HCEC 1CT (cell line): ENCODE measurements around the gene TBC1D24.
"Not testable (repeated sequence)": the region's sequence is repeated elsewhere in the genome, so short reads cannot be mapped to it uniquely, and the experiment has no call there.

Experiments used
- DNase-seq: peaks from one replicate; pipeline ENCODE4 v3.0.0-alpha.2; 2017

Gene TBC1D24

DNA sequence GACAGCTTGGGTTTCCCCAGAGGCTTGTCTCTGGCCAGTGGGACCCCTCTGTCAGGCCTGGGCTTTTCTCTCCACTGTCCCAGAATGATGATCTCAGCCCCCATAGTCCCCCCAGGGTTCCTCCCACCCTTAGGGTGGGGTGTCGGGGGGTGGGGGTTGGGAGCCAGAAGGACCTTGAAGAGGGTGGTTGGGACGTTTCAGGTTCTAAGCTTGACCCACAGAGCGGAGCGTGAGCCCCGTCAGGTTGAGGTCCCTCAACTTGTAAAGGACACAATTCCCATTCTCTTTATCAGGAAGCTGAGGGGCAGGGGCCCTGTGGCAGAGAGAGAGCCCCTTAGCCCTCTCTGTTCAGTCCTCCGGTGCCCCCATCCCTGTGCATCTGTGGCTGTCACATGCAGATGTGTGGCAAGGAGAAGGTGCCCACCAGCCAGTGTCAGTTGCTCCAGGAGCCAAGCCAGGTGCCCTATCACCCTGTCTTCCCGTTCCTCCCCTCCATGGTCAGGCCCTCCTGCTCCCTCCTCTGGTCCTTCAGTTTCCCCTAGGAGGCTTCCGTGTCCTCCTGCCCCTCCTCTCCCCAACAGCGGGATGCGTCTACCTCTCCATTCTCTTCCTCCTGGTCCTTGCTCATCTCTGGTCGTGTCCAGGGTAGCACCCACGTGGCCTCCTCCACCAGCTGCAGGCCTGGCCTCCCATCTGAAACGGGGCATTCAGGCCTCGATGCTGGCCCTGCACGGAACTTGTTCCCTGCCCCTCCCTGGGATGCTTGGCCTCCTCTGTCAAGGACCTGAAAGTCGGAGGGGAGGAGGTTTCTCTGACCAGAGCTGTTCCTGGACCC lies 5.3 kb upstream of the TBC1D24 start:
- DNase-seq, result no peak

DNA sequence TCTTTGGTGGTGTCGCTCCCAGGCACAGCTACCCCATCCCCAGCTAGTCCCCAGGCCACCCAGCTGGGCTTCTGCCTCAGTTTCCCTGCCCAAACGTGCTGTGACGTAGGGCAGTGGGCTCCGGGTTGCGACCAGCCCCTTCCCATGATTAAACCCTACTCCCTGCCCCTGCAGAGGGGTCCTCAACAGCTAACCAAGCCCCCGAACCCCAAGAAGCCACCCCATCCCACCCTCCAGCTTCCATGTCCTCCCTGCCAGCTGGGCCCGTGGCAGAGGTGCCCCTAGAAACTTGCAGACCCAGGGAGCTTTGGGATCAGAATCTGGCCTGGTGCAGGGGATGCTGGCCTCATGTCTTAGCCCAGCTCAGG lies 4.7 kb upstream of the TBC1D24 start:
- DNase-seq, result no peak

DNA sequence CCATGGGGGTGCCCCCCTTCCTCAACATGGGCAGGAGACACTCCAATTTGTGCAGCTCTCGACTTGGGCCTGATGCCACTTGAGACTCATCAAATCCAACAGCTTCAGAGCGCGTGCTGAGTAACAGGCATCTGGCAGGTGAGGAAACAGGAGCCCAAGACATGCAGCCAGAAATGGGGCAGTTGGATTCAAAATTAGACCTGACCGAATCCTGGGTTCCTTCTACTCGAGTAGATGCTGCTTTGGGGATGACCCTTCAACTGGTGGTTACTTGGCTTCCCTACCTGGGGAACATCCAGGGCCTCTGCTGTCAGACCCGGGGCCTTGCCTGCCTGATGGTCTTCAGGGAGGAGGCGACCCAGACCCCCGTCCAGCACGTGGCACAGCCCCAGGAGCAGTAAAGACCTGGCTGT lies 4.3 kb upstream of the TBC1D24 start:
- DNase-seq, result no peak

DNA sequence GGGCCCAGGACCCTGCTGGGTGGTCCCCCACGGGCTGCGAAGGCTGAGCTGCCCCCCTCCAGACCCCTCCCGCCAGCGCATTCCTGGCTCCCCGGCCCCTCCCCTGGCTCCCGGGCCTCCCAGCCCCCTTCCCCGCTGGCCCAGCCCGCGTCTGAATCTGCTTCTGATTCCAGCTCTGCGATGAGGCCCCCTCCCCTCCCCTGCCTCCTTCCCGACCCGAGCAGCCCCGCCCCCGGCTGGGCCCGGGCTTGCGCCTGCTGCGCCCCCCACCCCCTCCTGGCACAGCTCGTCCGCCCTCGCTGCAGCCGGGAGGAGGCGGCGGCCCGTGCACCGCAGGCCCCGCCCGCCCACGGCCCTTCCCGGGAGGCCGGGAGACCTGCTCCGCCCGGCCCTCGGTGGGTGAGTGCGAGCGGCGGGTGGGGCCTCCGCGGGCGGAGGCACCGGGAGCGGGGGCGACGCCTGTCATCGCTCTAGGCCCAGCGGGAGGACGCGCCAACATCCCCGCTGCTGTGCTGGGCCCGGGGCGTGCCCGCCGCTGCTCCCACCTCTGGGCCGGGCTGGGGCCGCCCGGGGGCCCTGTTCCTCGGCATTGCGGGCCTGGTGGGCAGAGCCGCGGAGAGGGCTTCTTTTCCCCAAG lies 3.8 kb upstream of the TBC1D24 start, which contains the start of gene NTN3:
Gene NTN3 (plus strand): TSS at position 282 of the 637 bp plus-strand sequence. CDS start 405 bp downstream, outside the sequence.
- no peak for DNase-seq

DNA sequence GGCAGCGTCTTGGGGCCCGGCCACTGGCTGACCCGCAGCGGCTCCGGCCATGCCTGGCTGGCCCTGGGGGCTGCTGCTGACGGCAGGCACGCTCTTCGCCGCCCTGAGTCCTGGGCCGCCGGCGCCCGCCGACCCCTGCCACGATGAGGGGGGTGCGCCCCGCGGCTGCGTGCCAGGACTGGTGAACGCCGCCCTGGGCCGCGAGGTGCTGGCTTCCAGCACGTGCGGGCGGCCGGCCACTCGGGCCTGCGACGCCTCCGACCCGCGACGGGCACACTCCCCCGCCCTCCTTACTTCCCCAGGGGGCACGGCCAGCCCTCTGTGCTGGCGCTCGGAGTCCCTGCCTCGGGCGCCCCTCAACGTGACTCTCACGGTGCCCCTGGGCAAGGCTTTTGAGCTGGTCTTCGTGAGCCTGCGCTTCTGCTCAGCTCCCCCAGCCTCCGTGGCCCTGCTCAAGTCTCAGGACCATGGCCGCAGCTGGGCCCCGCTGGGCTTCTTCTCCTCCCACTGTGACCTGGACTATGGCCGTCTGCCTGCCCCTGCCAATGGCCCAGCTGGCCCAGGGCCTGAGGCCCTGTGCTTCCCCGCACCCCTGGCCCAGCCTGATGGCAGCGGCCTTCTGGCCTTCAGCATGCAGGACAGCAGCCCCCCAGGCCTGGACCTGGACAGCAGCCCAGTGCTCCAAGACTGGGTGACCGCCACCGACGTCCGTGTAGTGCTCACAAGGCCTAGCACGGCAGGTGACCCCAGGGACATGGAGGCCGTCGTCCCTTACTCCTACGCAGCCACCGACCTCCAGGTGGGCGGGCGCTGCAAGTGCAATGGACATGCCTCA lies 3.1 kb upstream of the TBC1D24 start:
- no peak for DNase-seq

DNA sequence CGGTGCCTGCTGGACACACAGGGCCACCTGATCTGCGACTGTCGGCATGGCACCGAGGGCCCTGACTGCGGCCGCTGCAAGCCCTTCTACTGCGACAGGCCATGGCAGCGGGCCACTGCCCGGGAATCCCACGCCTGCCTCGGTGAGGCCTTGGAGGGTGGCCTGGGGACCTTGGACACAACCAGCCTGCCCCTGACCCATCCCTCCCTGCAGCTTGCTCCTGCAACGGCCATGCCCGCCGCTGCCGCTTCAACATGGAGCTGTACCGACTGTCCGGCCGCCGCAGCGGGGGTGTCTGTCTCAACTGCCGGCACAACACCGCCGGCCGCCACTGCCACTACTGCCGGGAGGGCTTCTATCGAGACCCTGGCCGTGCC lies 2.5 kb upstream of the TBC1D24 start:
- DNase-seq, result no peak

DNA sequence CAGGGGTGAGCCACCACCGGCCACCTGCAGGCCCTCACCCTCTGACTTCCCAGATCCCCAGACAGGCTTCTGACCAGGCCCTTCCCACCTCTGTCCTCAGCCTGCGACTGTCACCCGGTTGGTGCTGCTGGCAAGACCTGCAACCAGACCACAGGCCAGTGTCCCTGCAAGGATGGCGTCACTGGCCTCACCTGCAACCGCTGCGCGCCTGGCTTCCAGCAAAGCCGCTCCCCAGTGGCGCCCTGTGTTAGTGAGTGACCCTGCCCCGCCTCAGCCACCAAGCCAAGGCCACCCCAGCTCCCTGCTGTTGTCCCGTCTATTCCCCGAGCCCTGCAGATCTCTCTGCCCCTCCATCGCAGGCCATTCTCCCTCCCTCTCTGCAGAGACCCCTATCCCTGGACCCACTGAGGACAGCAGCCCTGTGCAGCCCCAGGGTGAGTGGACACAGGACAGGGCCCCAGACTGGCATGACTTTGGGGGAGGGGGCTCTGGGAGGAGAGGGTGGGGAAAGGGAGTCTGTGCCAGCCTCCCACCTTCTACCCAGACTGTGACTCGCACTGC lies 2.0 kb upstream of the TBC1D24 start:
- no peak for DNase-seq

DNA sequence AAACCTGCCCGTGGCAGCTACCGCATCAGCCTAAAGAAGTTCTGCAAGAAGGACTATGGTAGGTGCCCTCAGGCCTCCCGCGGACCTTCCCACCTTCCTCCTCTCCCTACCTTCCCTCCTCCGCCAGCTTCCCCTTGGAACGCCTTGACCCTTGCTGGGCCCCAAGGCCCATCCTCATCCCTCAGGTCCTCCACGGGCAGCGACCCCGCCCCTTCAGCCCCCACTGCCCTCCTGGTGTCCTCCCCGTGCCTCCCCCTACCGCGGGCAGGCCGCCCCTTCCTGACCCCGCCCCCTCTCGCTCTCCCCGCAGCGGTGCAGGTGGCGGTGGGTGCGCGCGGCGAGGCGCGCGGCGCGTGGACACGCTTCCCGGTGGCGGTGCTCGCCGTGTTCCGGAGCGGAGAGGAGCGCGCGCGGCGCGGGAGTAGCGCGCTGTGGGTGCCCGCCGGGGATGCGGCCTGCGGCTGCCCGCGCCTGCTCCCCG lies 1.4 kb upstream of the TBC1D24 start:
- DNase-seq, result no peak

DNA sequence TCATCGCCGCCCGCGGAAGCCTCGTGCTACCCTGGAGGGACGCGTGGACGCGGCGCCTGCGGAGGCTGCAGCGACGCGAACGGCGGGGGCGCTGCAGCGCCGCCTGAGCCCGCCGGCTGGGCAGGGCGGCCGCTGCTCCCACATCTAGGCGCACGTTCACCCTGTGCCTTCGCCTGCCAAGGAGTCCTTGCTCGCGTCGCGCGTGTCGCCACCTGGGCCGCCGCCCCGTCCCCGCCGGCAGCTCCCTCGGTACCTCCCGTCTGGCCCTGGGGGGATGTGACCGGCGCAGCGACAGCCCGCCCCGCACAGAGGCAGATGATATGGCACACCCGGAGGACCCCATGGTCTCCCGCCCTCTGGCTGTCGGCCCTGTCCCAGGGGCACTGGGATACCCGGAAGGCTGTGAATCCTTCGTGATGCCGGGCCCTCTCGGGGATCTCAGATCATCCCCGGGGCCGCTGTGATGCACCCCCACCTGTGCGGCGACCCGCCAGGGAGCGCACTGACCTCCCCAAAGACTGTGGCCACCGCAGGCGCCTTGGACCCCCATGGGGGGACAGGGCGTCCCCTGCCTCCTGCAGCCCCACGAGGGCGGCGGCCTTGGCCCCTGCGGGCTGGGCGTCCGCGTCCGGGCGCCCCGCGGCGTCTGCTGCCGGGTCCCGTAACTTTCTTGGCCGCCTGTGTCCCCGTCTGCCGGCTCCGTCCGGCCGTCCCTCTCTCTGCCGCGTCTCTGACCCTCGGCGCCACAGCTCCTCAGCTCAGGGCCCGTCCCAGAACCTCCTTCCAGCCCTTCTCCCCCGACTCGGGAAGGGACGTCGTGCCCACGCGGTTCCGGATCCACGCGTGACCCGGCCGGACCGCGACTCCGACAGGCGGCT lies 689 bp upstream of the TBC1D24 start:
- peak; percentile 53 for DNase-seq

DNA sequence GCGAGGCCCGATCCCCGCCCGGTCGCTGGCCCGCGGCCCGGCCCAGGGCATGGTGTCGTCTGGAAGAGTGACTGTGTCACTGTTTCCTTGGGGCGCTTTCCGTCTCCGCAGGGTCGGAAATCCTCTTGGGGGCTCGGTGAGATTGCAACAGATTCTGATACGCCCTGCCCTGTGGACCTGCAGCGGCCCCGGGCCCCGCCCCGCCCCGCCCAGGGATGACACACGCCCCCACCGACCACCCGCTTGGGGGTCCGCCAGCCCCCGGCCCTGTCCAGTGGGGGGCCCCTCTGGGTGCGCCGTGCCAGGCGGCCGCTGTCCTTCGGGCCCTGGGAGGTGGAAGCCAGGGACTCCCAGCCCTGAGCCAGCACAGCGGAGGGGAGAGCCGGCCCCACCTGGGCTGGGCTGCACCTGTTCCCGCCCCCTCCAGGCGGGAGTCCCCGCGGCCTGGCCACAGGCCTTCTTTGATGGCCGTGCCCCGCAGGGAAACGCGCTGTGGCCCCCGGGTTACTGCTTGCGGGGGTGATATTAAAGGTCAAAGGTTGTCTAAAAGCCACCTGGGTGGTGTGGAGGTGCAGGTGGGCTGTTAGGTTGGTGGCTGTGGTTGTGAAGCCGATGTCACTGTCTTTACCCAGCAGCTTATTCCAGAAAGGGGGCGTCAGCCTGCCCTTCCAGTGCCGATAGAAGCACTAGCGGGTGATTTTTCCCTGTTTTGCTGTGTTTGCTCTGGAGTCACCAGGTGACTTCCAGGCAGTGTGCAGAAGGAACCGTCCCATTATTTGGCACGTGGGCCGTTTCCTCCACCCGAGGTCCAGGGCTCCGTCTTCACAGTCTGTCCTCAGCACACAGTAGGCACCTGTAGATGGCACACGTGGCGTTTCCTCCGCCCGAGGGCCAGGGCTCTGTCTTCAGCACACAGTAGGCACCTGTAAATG lies 752 bp downstream of the TBC1D24 start:
- no peak for DNase-seq

DNA sequence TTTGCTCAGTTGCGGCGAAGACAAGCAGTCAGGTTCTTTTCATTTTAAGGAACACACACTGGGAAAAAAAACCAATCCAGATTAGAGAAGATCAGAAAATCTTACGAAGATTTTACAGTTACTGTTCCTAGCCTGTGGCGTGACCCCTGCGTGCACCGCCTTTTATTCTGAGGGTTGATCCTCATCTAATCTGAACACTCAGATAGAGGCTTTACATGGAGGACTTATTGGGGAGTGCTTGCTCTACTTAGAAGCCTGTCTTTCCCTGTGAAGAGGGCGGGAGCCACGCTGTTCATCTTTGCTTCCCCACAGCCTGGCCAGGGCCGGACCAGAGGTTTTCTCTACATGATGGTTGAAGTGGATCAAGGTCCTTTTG lies 1.4 kb downstream of the TBC1D24 start:
- DNase-seq, result no peak

DNA sequence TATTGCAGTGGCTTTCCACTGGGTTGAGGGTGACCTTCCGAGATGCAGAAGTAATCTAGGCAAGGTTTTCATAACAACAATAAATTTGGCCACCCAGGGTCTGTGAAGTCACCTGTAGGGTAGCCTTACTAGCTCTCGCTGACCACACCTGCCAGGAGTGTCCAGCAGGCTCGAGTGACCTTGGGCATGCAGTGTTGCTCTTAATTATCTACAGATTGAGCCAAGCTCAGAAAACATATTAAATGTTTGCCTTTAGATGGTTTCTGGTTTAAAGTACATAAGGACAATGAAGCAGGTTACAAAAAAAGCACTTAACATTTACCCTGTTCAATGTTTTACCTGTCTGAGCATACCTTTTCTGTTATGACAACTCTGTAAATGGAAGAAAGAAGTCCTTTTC lies 1.8 kb downstream of the TBC1D24 start:
- no peak for DNase-seq

DNA sequence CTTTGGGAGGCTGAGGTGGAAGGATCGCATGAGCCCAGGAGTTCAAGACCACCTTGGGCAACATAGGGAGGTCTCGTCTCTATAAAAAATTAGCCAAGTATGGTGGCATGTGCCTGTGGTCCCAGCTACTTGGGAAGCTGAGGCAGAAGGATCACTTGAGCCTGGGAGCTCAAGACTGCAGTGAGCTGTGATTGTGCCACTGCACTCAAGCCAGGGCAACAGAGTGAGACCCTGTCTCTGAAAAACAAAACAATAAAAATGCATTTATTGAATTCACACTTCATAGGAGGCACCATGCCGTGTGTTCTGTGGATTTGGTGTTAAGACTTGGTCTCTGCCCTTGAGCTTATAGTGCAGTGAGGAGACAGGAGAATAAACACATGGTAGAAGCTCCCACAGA lies 2.4 kb downstream of the TBC1D24 start:
- no peak for DNase-seq

DNA sequence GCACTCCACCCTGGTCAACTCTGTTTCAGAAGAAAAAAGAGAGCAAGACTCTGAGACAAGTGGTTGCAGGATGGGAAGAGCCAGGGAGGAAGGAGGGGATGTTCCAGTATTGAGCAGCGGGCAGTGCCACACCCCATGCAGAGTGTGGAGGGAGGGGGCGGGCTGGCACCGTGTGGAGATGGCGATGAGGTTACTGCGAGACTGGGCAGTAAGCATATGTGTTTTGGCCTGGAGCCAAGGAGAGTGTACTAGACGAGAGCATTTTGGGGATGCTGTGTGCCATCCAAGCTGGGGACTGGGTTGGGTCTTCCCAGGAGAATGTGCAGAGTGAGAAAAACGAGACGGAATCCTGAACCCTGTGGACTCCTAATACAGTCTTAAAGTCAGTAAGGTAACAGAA lies 3.4 kb downstream of the TBC1D24 start:
- no peak for DNase-seq

DNA sequence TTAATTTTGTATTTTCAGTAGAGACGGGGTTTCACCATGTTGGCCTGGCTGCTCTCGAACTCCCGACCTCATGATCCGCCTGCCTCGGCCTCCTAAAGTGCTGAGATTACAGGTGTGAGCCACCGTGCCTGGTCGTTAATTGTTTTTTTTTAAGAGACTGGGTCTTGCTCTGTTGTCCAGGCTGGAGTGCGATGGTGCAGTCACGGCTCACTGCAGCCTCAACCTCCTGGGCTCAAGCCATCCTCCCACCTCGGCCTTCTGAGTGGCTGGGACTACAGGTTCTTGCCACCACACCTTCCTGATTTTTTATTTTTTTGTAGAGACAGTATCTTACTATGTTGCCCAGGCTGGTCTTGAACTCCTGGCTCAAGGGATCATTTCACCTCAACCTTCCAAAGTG lies 5.1 kb downstream of the TBC1D24 start:
- DNase-seq, result not testable (repeated sequence)

DNA sequence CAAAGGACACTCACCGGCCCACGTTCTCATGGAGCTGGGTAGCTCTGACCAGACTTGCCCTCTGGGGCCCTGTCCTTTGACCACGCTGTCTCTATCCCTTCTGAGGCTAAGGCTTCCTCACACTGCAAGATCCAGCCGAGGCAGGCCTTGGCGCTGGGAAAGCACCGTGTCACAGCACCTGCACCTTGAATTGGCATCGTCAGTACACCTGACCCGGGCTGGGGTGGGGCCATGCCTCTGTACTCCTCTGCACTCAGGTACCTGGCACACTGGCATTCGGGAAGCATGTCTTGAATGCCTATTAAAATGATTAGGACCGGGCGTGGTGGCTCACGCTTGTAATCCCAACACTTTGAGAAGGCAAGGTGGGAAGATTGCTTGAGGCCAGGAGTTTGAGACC lies 6.0 kb downstream of the TBC1D24 start:
- no peak for DNase-seq

DNA sequence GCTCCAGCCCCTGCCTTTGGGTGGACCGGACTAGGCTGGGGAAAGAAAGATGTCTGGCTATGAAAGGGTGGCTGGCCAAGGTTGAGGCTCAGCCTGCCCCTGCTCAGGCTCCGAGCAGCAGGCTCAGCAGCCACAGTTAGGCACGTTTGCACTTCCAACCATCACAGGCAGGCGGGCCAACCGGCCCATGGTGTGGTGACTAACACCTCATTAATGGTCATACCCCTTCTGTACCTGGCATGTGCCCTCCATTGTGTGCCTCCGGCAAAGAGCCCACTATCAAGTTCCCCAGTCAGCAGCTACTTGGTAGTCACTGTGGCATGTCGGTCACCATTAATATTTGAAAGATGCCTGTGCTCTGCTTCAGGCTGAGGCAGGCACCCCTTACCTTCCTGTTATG lies 6.7 kb downstream of the TBC1D24 start:
- DNase-seq, result no peak

DNA sequence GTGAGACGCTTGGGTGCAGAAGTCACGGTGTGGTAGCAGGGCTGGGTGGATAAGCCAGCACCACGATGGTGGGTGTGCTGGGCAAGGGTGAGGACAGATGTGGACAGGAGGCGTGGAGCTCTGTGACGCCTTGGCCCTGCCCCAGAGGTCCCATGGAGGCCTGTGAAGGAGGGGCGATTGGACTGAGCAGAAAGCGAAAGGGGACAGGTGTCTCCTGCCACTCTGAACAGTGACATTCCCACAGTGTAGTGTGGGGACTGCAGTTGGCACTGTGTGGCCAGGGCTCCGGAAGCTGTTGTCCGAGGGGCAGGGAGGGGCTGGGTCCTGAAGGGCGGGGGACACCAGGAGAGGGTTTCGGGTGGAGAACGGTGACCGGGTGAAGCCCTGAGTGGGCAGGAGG lies 7.3 kb downstream of the TBC1D24 start:
- DNase-seq, result no peak

DNA sequence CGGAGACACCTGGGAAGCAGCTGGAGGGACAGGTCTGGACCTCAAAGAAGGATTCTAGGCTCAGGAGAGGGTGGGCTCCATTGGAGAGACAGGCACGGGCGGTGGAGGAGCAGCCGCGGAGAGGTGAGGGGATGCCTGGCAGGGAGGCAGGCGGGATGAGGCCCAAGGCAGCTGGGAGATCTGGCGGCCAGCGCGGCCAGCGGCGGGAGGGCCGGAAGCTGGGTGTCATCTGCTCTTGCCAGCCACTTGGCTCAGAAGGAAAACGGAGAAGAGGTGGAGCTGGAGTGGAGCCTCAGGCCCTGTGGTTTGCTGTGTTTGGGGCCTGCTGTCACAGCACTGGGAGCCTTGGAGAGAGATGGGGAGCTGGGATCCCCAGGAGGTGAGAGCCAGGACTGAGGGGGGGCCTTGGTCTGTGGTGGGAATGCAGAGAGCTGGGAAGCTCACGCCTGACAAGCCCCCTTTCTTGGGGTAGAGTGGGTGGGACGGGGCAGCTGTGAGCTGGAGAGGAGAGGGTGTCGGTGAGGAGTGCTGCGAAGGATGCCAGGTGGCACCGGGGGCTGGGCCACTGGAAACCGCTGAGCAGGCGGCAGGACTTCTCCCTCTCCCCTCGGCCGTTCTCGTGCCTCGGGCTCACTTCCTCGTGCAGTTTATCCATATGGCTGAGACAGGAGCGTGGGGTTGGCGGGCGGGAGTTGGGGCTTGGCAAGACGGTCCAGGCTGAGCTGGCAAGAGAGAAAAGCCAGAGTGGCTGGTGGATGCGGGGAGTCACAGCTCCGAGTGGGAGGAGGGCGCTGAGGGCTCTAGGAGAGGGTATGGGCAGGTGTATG lies 8.0 kb downstream of the TBC1D24 start:
- peak; percentile 54 for DNase-seq
